ENCODE data around the gene BCLAF1. TPM values are rescaled to one million over a fixed set of nuclear protein-coding genes. Genes with fewer than 3 reads are reported as not detected.

Gene BCLAF1
- total and polyA plus RNA-seq, 3 donors from 2014 or later = 39.0 to 188 (median 167) TPM

- Histone ChIP-seq H3K4me1 (no peaks in the 10 kb centered on the region), H3K27ac (no peak overlapping the region), H3K4me3 (no peak overlapping the region), H3K9me3 (no peaks in the 10 kb centered on the region), H3K27me3 (no peaks in the 10 kb centered on the region), H3K36me3 (ENCODE audit: low read depth, missing control alignments) (no peaks in the 10 kb centered on the region)
- intact Hi-C loops (cut with DNase I; ENCODE audit: low total_unique reads) = no loop called here
- WGBS, 2 donors = 73 to 78% methylated on average over 12 of the region's 12 CpGs
- no peak for TF ChIP-seq POLR2A (IDR thresholded peaks at IDR 0.05)
- no peak for TF ChIP-seq CTCF (IDR thresholded peaks at IDR 0.05)
- DNase-seq = no peak
These were observed 46.2 kb upstream of the BCLAF1 start for GRCh38 chr6:136335736-136336363.

- no peak overlapping the region for H3K27ac ChIP-seq
- WGBS, 2 donors = 92 to 94% methylated on average over 1 to 9 of the region's 9 CpGs
- no peak for DNase-seq
- intact Hi-C loops (cut with DNase I; ENCODE audit: low total_unique reads) = no loop called here
- H3K27me3 ChIP-seq = no peaks in the 10 kb centered on the region
- no peaks in the 10 kb centered on the region for H3K36me3 ChIP-seq (ENCODE audit: low read depth, missing control alignments)
- no peaks in the 10 kb centered on the region for H3K9me3 ChIP-seq
- TF ChIP-seq POLR2A (IDR thresholded peaks at IDR 0.05) = no peak
- no peak for TF ChIP-seq CTCF (IDR thresholded peaks at IDR 0.05)
- H3K4me1 ChIP-seq = no peaks in the 10 kb centered on the region
- H3K4me3 ChIP-seq = no peak overlapping the region
These were observed 45.2 kb upstream of the BCLAF1 start for GRCh38 chr6:136334853-136335252.

GRCh38 chr6:136334465-136334846 lies 44.8 kb upstream of the BCLAF1 start:
- intact Hi-C loops (cut with DNase I; ENCODE audit: low total_unique reads) = no loop called here
- H3K4me3 ChIP-seq = no peak overlapping the region
- H3K36me3 ChIP-seq (ENCODE audit: low read depth, missing control alignments) = no peaks in the 10 kb centered on the region
- 79 to 88% methylated on average over 13 of the region's 13 CpGs for WGBS, 2 donors
- no peaks in the 10 kb centered on the region for H3K9me3 ChIP-seq
- no peaks in the 10 kb centered on the region for H3K4me1 ChIP-seq
- no peak for DNase-seq
- H3K27me3 ChIP-seq = no peaks in the 10 kb centered on the region
- no peak for TF ChIP-seq CTCF (IDR thresholded peaks at IDR 0.05)
- H3K27ac ChIP-seq = no peak overlapping the region

- Histone ChIP-seq H3K9me3 (no peaks in the 10 kb centered on the region), H3K27me3 (no peaks in the 10 kb centered on the region), H3K4me3 (no peak overlapping the region), H3K4me1 (no peaks in the 10 kb centered on the region), H3K36me3 (ENCODE audit: low read depth, missing control alignments) (no peaks in the 10 kb centered on the region), H3K27ac (no peak overlapping the region)
- intact Hi-C loops (cut with DNase I; ENCODE audit: low total_unique reads) = no loop called here
- WGBS, 2 donors = 84 to 87% methylated on average over 11 of the region's 11 CpGs
- no peak for TF ChIP-seq POLR2A (IDR thresholded peaks at IDR 0.05)
- TF ChIP-seq CTCF (IDR thresholded peaks at IDR 0.05) = no peak
- DNase-seq = peak; percentile 63
These were observed 44.3 kb upstream of the BCLAF1 start for GRCh38 chr6:136333824-136334464.

GRCh38 chr6:136331461-136331860 lies 41.8 kb upstream of the BCLAF1 start:
- H3K4me1 ChIP-seq = no peaks in the 10 kb centered on the region
- no peak for DNase-seq
- TF ChIP-seq CTCF (IDR thresholded peaks at IDR 0.05) (no peak), POLR2A (IDR thresholded peaks at IDR 0.05) (no peak)
- no peaks in the 10 kb centered on the region for H3K27me3 ChIP-seq
- no peak overlapping the region for H3K27ac ChIP-seq
- intact Hi-C loops (cut with DNase I; ENCODE audit: low total_unique reads) = no loop called here
- no peak overlapping the region for H3K4me3 ChIP-seq
- H3K9me3 ChIP-seq = no peaks in the 10 kb centered on the region
- H3K36me3 ChIP-seq (ENCODE audit: low read depth, missing control alignments) = no peaks in the 10 kb centered on the region
- WGBS, 2 donors = 94 to 100% methylated on average over 1 of the region's 1 CpG

Measured in testis (tissue), 3 donors.